Panc1 (cell line): ENCODE results near the gene ADK. TPM values are rescaled to one million over a fixed set of nuclear protein-coding genes. Genes with fewer than 3 reads are reported as not detected.

ENCODE experiments used
- ATAC-seq: fragments of 200-7000 bp; cut with Tn5 transposase; 2 replicates; pipeline ENCODE4 v1.9.1; 2020; ENCODE audit warnings: mild to moderate bottlenecking, moderate library complexity
- BruUV-seq: library from RNA; stranded (reverse); fragments of 400-500 nt; replicated peaks from 2 replicates; lab custom pipeline; 2021; lab: Mats Ljungman, UMichigan
- CTCF ChIA-PET: fragments of 300-600 bp; sonication (Branson Sonifier 250); formaldehyde crosslinking; loops from one replicate; lab custom pipeline; 2022; ENCODE audit warnings: antibody characterized with exemption; lab: Charles Lee
- POLR2A ChIA-PET: fragments of 300-600 bp; sonication (Branson Sonifier 250); formaldehyde crosslinking; loops from one replicate; lab custom pipeline; 2022; ENCODE audit warnings: antibody characterized with exemption; lab: Charles Lee
- DNase-seq: peaks from one replicate; pipeline ENCODE4 v3.0.0-alpha.2; 2010; ENCODE audit warnings: low read depth, low spot score
- H3K27ac ChIP-seq: 2 replicates; pipeline ENCODE4 v1.5.1; 2011; ENCODE audit warnings: mild to moderate bottlenecking, low read length, inconsistent platforms
- H3K27me3 ChIP-seq: fragments of 200-500 bp; sonication (Bioruptor generic); 2 replicates; pipeline ENCODE4 v1.6.0; 2014; ENCODE audit warnings: low read length, inconsistent platforms; ENCODE audit not compliant: control insufficient read depth, insufficient read depth
- H3K36me3 ChIP-seq: fragments of 200-500 bp; sonication (Bioruptor generic); 2 replicates; pipeline ENCODE4 v1.5.1; 2014; ENCODE audit warnings: inconsistent platforms, mild to moderate bottlenecking, low read length, moderate library complexity; ENCODE audit not compliant: control insufficient read depth, insufficient read depth
- H3K4me1 ChIP-seq: 2 replicates; pipeline ENCODE4 v1.5.1; 2011; ENCODE audit warnings: inconsistent platforms, mild to moderate bottlenecking, low read length, moderate library complexity; ENCODE audit not compliant: control insufficient read depth, insufficient read depth
- H3K4me3 ChIP-seq, 2 experiments: 2 replicates each; pipeline ENCODE4 v1.5.1; 2011 to 2012; ENCODE audit warnings: low read depth in 2 of 2, low read length in 2 of 2, mild to moderate bottlenecking in 2 of 2, inconsistent platforms in 1 of 2, moderate library complexity in 1 of 2
- H3K9me3 ChIP-seq: fragments of 200-500 bp; sonication (Bioruptor generic); 2 replicates; pipeline ENCODE4 v1.5.1; 2014; ENCODE audit warnings: low read depth, mild to moderate bottlenecking, inconsistent platforms, low read length, moderate library complexity; ENCODE audit not compliant: control insufficient read depth, insufficient read depth
- POLR2AphosphoS5 ChIP-seq: IDR thresholded peaks from 2 replicates; pipeline ENCODE4 v1.6.1; 2012; ENCODE audit warnings: mild to moderate bottlenecking, low read depth, low read length, moderate library complexity
- SIN3A ChIP-seq: IDR thresholded peaks from 2 replicates; pipeline ENCODE4 v1.6.1; 2012; ENCODE audit warnings: low read depth, mild to moderate bottlenecking, low read length, moderate library complexity, borderline replicate concordance; ENCODE audit not compliant: insufficient read depth
- TCF7L2 ChIP-seq: IDR thresholded peaks from 2 replicates; pipeline ENCODE4 v1.6.1; 2011; ENCODE audit warnings: mild to moderate bottlenecking, low read depth, low read length, inconsistent platforms
- in situ Hi-C: cut with HindIII; loops from 2 replicates; pipeline ENCODE4 v1.10.0; 2016; ENCODE audit warnings: low sequenced_read_pairs, low pct_unique_long_range_greater_than_20kb
- intact Hi-C: fragments of 100-400 bp; cut with micrococcal nuclease; formaldehyde crosslinking; loops from one replicate; pipeline ENCODE4 v1.10.0; 2022; ENCODE audit not compliant: unreplicated experiment
- total RNA-seq: library from RNA; stranded (reverse); gene quantifications from one replicate; pipeline ENCODE4 v1.2.1, GENCODE V29; 2021; ENCODE audit not compliant: unreplicated experiment
- TF ChIP-seq, protein P1 (sequence below): fragments of 450-650 bp; IDR thresholded peaks from 2 replicates; pipeline ENCODE4 v1.5.1; 2017; ENCODE audit warnings: mild to moderate bottlenecking
- TF ChIP-seq, protein P2 (sequence below), 2 experiments: IDR thresholded peaks; 2 replicates each; pipeline ENCODE4 v1.6.1; 2011 to 2012; ENCODE audit warnings: low read depth in 2 of 2, control low read depth in 1 of 2, low read length in 1 of 2, mild to moderate bottlenecking in 1 of 2, moderate library complexity in 1 of 2; ENCODE audit not compliant: insufficient read depth in 1 of 2

ADK gene
- total RNA-seq, 1 experiment from 2014 or later: 64.5 TPM

DNA sequence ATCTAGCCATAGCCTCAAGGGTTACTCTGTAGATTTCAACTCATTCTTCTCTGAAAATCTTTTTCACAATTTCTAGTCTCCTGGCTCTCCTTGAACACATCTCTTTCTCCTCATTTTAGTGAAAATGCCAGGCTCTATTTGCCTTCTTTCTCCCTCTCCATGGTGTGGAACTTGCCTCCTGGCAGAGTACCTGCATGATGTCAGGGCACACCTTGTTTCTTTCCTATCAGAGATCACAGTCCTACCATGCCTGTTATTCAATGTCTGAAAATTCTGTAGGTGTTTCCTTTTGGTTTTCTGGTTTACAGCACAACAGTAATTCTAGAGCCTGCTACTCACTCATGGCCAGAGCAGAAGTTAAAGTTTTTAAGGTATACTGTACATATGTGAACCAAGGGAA, 237.8 kb downstream of the ADK start:
- Histone ChIP-seq H3K27me3 (no peaks in the 10 kb centered on the region), H3K4me1 (no peaks in the 10 kb centered on the region), H3K36me3 (no peaks in the 10 kb centered on the region), H3K4me3 (no peak overlapping the region), H3K9me3 (no peaks in the 10 kb centered on the region), H3K27ac (no peak overlapping the region)
- BruUV-seq: no TSS peak
- DNase-seq: no peak
- intact Hi-C loops: no loop called here
- POLR2A ChIA-PET: no interaction called here
- ATAC-seq: no peak
- CTCF ChIA-PET: no interaction called here
- in situ Hi-C loops: no loop called here
- TF ChIP-seq SIN3A: no peak
- TF ChIP-seq TCF7L2: no peak
- TF ChIP-seq, protein P1, sequence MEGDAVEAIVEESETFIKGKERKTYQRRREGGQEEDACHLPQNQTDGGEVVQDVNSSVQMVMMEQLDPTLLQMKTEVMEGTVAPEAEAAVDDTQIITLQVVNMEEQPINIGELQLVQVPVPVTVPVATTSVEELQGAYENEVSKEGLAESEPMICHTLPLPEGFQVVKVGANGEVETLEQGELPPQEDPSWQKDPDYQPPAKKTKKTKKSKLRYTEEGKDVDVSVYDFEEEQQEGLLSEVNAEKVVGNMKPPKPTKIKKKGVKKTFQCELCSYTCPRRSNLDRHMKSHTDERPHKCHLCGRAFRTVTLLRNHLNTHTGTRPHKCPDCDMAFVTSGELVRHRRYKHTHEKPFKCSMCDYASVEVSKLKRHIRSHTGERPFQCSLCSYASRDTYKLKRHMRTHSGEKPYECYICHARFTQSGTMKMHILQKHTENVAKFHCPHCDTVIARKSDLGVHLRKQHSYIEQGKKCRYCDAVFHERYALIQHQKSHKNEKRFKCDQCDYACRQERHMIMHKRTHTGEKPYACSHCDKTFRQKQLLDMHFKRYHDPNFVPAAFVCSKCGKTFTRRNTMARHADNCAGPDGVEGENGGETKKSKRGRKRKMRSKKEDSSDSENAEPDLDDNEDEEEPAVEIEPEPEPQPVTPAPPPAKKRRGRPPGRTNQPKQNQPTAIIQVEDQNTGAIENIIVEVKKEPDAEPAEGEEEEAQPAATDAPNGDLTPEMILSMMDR: no peak
- TF ChIP-seq POLR2AphosphoS5: no peak
- TF ChIP-seq, protein P2, sequence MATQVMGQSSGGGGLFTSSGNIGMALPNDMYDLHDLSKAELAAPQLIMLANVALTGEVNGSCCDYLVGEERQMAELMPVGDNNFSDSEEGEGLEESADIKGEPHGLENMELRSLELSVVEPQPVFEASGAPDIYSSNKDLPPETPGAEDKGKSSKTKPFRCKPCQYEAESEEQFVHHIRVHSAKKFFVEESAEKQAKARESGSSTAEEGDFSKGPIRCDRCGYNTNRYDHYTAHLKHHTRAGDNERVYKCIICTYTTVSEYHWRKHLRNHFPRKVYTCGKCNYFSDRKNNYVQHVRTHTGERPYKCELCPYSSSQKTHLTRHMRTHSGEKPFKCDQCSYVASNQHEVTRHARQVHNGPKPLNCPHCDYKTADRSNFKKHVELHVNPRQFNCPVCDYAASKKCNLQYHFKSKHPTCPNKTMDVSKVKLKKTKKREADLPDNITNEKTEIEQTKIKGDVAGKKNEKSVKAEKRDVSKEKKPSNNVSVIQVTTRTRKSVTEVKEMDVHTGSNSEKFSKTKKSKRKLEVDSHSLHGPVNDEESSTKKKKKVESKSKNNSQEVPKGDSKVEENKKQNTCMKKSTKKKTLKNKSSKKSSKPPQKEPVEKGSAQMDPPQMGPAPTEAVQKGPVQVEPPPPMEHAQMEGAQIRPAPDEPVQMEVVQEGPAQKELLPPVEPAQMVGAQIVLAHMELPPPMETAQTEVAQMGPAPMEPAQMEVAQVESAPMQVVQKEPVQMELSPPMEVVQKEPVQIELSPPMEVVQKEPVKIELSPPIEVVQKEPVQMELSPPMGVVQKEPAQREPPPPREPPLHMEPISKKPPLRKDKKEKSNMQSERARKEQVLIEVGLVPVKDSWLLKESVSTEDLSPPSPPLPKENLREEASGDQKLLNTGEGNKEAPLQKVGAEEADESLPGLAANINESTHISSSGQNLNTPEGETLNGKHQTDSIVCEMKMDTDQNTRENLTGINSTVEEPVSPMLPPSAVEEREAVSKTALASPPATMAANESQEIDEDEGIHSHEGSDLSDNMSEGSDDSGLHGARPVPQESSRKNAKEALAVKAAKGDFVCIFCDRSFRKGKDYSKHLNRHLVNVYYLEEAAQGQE (IDR thresholded peaks at IDR 0.05; ENCODE audit: insufficient read depth in 1 of 2, low read depth in 2 of 2, low read length in 1 of 2): no peak

DNA sequence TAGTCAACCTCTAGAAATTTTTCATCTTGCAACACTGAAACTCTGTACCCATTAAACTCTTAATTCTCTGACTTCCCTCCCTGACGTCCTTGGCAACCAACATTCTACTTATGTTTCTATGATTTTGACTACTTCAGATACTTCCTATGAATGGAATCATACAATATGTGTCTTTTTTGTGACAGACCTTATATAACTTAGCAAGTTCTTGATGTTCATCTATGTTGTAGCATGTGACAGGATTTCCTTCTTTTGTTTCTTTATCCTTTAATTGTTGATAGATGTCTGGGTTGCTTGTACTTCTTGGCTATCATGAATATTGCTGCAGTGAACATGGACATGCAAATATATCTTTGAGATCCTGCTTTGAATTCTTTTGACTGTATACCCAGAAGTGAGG, 240.8 kb downstream of the ADK start:
- no peak for DNase-seq
- no TSS peak for BruUV-seq
- no peaks in the 10 kb centered on the region for H3K27me3 ChIP-seq
- H3K4me1 ChIP-seq: no peaks in the 10 kb centered on the region
- H3K36me3 ChIP-seq: no peaks in the 10 kb centered on the region
- POLR2A ChIA-PET: no interaction called here
- H3K9me3 ChIP-seq: no peaks in the 10 kb centered on the region
- no peak for ATAC-seq
- H3K27ac ChIP-seq: no peak overlapping the region
- CTCF ChIA-PET: no interaction called here
- TF ChIP-seq, protein P2 (IDR thresholded peaks at IDR 0.05; ENCODE audit: insufficient read depth in 1 of 2, low read depth in 2 of 2, low read length in 1 of 2): no peak
- TF ChIP-seq, protein P1: no peak
- no peak for TF ChIP-seq POLR2AphosphoS5
- TF ChIP-seq SIN3A: no peak
- no peak for TF ChIP-seq TCF7L2
- intact Hi-C loops (no loop called here), in situ Hi-C loops (no loop called here)
- no peak overlapping the region for H3K4me3 ChIP-seq
